ENCODE results near the gene HKDC1. TPM values are rescaled to one million over a fixed set of nuclear protein-coding genes. Genes with fewer than 3 reads are reported as not detected.

HKDC1 gene
- total RNA-seq, 1 experiment from 2014 or later: 0.52 TPM

- ChIA-PET POLR2A (ENCODE audit: low non-redundant PET) (no interaction called here), CTCF (interaction anchor here (0.5 kb wide), 1 partner anchor 174 kb away, joined by 3 read pairs; no protein-coding TSS in a partner anchor)
- H3K36me3 ChIP-seq (ENCODE audit: insufficient read depth, low read length, poor library complexity, severe bottlenecking): no peaks in the 10 kb centered on the region
- no peak for TF ChIP-seq EZH2 (IDR thresholded peaks at IDR 0.05; ENCODE audit: borderline replicate concordance, low read depth, low read length, poor library complexity, severe bottlenecking)
- TF ChIP-seq CTCF (conservative IDR thresholded peaks at IDR 0.05; ENCODE audit: low read depth, low read length): no peak
- peaks cover 18% of the 10 kb centered on the region for H3K4me1 ChIP-seq (ENCODE audit: insufficient read depth, low read length, poor library complexity, severe bottlenecking)
- no peak overlapping the region for H3K4me3 ChIP-seq (ENCODE audit: low read depth, low read length, poor library complexity, severe bottlenecking)
- no peaks in the 10 kb centered on the region for H3K9me3 ChIP-seq (ENCODE audit: low read depth, low read length, poor library complexity, severe bottlenecking)
- no peaks in the 10 kb centered on the region for H3K27me3 ChIP-seq (replicated peaks; ENCODE audit: insufficient read depth, low read depth, low read length, poor library complexity)
- DNase-seq (ENCODE audit: low spot score): peak; percentile 79
- intact Hi-C loops (cut with micrococcal nuclease; ENCODE audit: unreplicated experiment): no loop called here
- no TSS peak for BruUV-seq (replicated peaks)
- peak overlapping the region; percentile 20 for H3K27ac ChIP-seq (ENCODE audit: low read depth, low read length, poor library complexity, severe bottlenecking)
These were observed 22.7 kb downstream of the HKDC1 start for GRCh38 chr10:69242852-69243212.

GRCh38 chr10:69243817-69244216 lies 23.7 kb downstream of the HKDC1 start:
- intact Hi-C loops (cut with micrococcal nuclease; ENCODE audit: unreplicated experiment): no loop called here
- peaks cover 18% of the 10 kb centered on the region for H3K4me1 ChIP-seq (ENCODE audit: insufficient read depth, low read length, poor library complexity, severe bottlenecking)
- H3K27me3 ChIP-seq (replicated peaks; ENCODE audit: insufficient read depth, low read depth, low read length, poor library complexity): no peaks in the 10 kb centered on the region
- TF ChIP-seq CTCF (conservative IDR thresholded peaks at IDR 0.05; ENCODE audit: low read depth, low read length): no peak
- TF ChIP-seq EZH2 (IDR thresholded peaks at IDR 0.05; ENCODE audit: borderline replicate concordance, low read depth, low read length, poor library complexity, severe bottlenecking): no peak
- no peak overlapping the region for H3K4me3 ChIP-seq (ENCODE audit: low read depth, low read length, poor library complexity, severe bottlenecking)
- CTCF ChIA-PET: no interaction called here
- H3K27ac ChIP-seq (ENCODE audit: low read depth, low read length, poor library complexity, severe bottlenecking): no peak overlapping the region
- no peak for DNase-seq (ENCODE audit: low spot score)
- POLR2A ChIA-PET (ENCODE audit: low non-redundant PET): no interaction called here
- no peaks in the 10 kb centered on the region for H3K9me3 ChIP-seq (ENCODE audit: low read depth, low read length, poor library complexity, severe bottlenecking)
- no TSS peak for BruUV-seq (replicated peaks)
- H3K36me3 ChIP-seq (ENCODE audit: insufficient read depth, low read length, poor library complexity, severe bottlenecking): no peaks in the 10 kb centered on the region

GRCh38 chr10:69246036-69246435 lies 25.9 kb downstream of the HKDC1 start:
- H3K9me3 ChIP-seq (ENCODE audit: low read depth, low read length, poor library complexity, severe bottlenecking): no peaks in the 10 kb centered on the region
- CTCF ChIA-PET: no interaction called here
- H3K27ac ChIP-seq (ENCODE audit: low read depth, low read length, poor library complexity, severe bottlenecking): no peak overlapping the region
- TF ChIP-seq CTCF (conservative IDR thresholded peaks at IDR 0.05; ENCODE audit: low read depth, low read length) (no peak), EZH2 (IDR thresholded peaks at IDR 0.05; ENCODE audit: borderline replicate concordance, low read depth, low read length, poor library complexity, severe bottlenecking) (no peak)
- no peaks in the 10 kb centered on the region for H3K36me3 ChIP-seq (ENCODE audit: insufficient read depth, low read length, poor library complexity, severe bottlenecking)
- POLR2A ChIA-PET (ENCODE audit: low non-redundant PET): no interaction called here
- H3K4me3 ChIP-seq (ENCODE audit: low read depth, low read length, poor library complexity, severe bottlenecking): no peak overlapping the region
- no peak for DNase-seq (ENCODE audit: low spot score)
- H3K27me3 ChIP-seq (replicated peaks; ENCODE audit: insufficient read depth, low read depth, low read length, poor library complexity): no peaks in the 10 kb centered on the region
- intact Hi-C loops (cut with micrococcal nuclease; ENCODE audit: unreplicated experiment): no loop called here
- no TSS peak for BruUV-seq (replicated peaks)
- H3K4me1 ChIP-seq (ENCODE audit: insufficient read depth, low read length, poor library complexity, severe bottlenecking): peaks cover 12% of the 10 kb centered on the region
